ENCODE measurements around the gene LRP1B. TPM values are rescaled to one million over a fixed set of nuclear protein-coding genes. Genes with fewer than 3 reads are reported as not detected.

Gene LRP1B
- total RNA-seq, 4 donors from 2014 or later = 0.42 to 0.71 (median 0.65) TPM

DNA sequence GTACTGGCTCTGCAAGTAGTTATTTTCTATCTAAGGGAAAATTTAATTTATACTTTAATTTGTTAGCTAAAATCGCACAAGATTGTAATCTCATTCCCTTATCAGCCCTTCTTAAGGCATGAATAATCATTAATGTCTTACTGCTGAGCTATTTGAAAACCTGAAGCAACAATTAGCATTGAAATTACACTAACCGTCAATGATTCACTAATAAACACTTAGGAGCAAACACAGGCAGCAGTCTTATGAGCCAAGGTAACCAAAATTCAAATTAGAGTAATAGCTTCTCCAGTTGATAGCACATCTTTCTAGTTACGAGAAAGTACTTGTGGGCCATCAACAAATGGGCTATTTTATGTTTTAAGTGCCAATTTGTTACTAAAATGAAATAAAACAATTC is 1289.7 kb downstream of the LRP1B start:
- Histone ChIP-seq H3K9me3 (no peaks in the 10 kb centered on the region), H3K27ac (replicated peaks in 1 of 4) (no peak overlapping the region), H3K27me3 (no peaks in the 10 kb centered on the region), H3K36me3 (no peaks in the 10 kb centered on the region), H3K4me3 (no peak overlapping the region), H3K4me1 (no peaks in the 10 kb centered on the region)
- no peak for TF ChIP-seq POLR2A (IDR thresholded peaks at IDR 0.05; ENCODE audit: low read depth)
- TF ChIP-seq, protein P1, sequence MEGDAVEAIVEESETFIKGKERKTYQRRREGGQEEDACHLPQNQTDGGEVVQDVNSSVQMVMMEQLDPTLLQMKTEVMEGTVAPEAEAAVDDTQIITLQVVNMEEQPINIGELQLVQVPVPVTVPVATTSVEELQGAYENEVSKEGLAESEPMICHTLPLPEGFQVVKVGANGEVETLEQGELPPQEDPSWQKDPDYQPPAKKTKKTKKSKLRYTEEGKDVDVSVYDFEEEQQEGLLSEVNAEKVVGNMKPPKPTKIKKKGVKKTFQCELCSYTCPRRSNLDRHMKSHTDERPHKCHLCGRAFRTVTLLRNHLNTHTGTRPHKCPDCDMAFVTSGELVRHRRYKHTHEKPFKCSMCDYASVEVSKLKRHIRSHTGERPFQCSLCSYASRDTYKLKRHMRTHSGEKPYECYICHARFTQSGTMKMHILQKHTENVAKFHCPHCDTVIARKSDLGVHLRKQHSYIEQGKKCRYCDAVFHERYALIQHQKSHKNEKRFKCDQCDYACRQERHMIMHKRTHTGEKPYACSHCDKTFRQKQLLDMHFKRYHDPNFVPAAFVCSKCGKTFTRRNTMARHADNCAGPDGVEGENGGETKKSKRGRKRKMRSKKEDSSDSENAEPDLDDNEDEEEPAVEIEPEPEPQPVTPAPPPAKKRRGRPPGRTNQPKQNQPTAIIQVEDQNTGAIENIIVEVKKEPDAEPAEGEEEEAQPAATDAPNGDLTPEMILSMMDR (IDR thresholded peaks at IDR 0.05) = no peak
- TF ChIP-seq EP300 (IDR thresholded peaks at IDR 0.05) = no peak
- TF ChIP-seq POLR2AphosphoS5 (IDR thresholded peaks at IDR 0.05) = no peak
- DNase-seq (ENCODE audit: extremely low spot score) = no peak
- WGBS = 61% methylated on average over 3 of the region's 3 CpGs
- intact Hi-C loops (cut with DNase I) = no loop called here

DNA sequence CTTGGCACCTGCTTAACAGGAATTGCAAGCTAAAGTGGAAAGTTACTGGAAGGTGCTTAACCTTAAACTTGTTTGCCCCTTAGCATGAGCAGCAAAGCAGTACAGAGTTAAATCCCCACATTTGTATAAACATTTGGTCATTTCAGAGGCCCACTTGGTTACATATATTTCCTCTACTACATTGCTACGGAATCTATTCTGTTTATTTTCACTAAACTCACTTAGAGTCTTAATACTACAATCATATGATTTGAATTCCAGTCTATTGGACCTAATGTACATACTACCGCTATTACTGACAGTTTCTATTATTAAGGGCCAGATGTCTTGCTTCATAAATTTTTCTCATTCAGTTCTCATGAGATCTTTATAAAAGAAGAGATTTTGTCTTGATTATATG is 1294.0 kb downstream of the LRP1B start:
- Histone ChIP-seq H3K4me1 (no peaks in the 10 kb centered on the region), H3K9me3 (peaks cover 0 to 4% (median 0%) of the 10 kb centered on the region in 4 donors), H3K4me3 (no peak overlapping the region), H3K27me3 (no peaks in the 10 kb centered on the region), H3K36me3 (no peaks in the 10 kb centered on the region), H3K27ac (replicated peaks in 1 of 4) (no peak overlapping the region)
- no peak for DNase-seq (ENCODE audit: extremely low spot score)
- TF ChIP-seq EP300 (IDR thresholded peaks at IDR 0.05) (no peak), POLR2AphosphoS5 (IDR thresholded peaks at IDR 0.05) (no peak), POLR2A (IDR thresholded peaks at IDR 0.05; ENCODE audit: low read depth) (no peak)
- TF ChIP-seq, protein P1 (IDR thresholded peaks at IDR 0.05) = no peak
- intact Hi-C loops (cut with DNase I) = no loop called here
- 53% methylated on average over 2 of the region's 2 CpGs for WGBS

DNA sequence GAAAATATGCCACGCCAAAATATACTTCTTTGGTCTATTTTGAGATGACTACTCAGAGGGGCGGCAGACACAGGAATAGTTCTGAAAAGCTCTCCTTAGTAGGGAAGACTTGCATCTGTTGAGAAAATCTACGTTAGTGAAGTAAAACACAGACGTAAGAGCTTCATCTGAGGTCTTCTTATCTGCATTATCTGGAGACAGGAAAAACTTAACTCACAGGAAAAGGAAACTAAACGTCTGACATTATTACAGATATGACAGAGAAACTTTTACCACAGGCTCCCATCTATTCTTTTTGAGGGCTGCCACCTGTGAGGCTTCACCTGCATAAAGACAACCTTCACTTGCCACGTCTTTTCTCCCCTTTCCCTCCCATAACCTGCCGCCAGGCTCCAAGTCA is 1295.7 kb downstream of the LRP1B start:
- TF ChIP-seq POLR2AphosphoS5 (IDR thresholded peaks at IDR 0.05) (no peak), POLR2A (IDR thresholded peaks at IDR 0.05; ENCODE audit: low read depth) (no peak), EP300 (IDR thresholded peaks at IDR 0.05) (no peak)
- TF ChIP-seq, protein P1 (IDR thresholded peaks at IDR 0.05) = no peak
- WGBS = 64% methylated on average over 7 of the region's 7 CpGs
- Histone ChIP-seq H3K4me3 (no peak overlapping the region), H3K9me3 (peaks cover 0 to 4% (median 0%) of the 10 kb centered on the region in 4 donors), H3K4me1 (no peaks in the 10 kb centered on the region), H3K27ac (replicated peaks in 1 of 4) (no peak overlapping the region), H3K27me3 (no peaks in the 10 kb centered on the region), H3K36me3 (no peaks in the 10 kb centered on the region)
- intact Hi-C loops (cut with DNase I) = no loop called here
- DNase-seq (ENCODE audit: extremely low spot score) = no peak

DNA sequence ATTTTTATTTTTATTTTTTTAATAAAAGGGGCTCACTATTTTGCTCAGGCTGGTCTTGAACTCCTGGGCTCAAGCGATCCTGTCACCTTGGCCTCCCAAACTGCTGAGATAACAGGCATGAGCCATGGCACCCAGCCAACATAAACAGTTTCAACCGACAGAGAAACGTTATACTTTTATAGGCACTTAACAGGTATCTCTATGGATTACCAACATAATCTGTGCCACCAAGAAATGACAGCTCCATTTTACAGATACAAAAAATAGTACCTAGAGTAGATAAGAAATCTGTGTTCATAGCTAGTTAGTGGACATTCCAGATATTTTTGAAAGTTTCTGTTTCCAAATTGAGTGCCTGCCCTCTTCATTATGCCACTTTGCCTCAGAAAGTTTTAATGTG is 1316.7 kb downstream of the LRP1B start:
- no peaks in the 10 kb centered on the region for H3K27me3 ChIP-seq
- H3K27ac ChIP-seq (replicated peaks in 1 of 4) = no peak overlapping the region
- H3K9me3 ChIP-seq = no peaks in the 10 kb centered on the region
- intact Hi-C loops (cut with DNase I) = no loop called here
- TF ChIP-seq POLR2A (IDR thresholded peaks at IDR 0.05; ENCODE audit: low read depth) (no peak), EP300 (IDR thresholded peaks at IDR 0.05) (no peak), POLR2AphosphoS5 (IDR thresholded peaks at IDR 0.05) (no peak)
- TF ChIP-seq, protein P1 (IDR thresholded peaks at IDR 0.05) = no peak
- 57% methylated on average over 3 of the region's 3 CpGs for WGBS
- no peaks in the 10 kb centered on the region for H3K4me1 ChIP-seq
- no peak overlapping the region for H3K4me3 ChIP-seq
- DNase-seq (ENCODE audit: extremely low spot score) = no peak
- H3K36me3 ChIP-seq = no peaks in the 10 kb centered on the region

DNA sequence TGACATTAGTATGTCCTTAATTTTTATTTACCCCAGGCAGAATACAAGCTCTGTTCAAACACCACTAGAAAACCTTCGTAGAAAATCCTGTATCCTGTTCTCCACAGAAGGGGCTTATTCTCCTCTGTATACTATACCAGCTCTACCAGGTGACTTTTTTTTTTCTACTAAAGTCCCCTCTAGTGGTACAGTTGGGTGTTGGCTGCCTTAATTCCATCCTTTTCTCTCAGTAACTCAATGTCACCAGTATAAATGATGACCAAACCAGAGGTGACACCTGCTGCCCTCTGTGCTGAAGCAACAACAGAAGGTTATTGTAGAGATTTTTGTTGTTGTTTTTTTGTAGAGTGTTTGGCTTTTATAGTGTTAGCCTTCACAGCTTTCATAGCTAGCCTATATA is 1322.0 kb downstream of the LRP1B start:
- DNase-seq (ENCODE audit: extremely low spot score) = no peak
- H3K4me3 ChIP-seq = no peak overlapping the region
- no peak overlapping the region for H3K27ac ChIP-seq (replicated peaks in 1 of 4)
- H3K9me3 ChIP-seq = no peaks in the 10 kb centered on the region
- H3K27me3 ChIP-seq = no peaks in the 10 kb centered on the region
- no peaks in the 10 kb centered on the region for H3K36me3 ChIP-seq
- TF ChIP-seq, protein P1 (IDR thresholded peaks at IDR 0.05) = no peak
- TF ChIP-seq POLR2AphosphoS5 (IDR thresholded peaks at IDR 0.05) (no peak), EP300 (IDR thresholded peaks at IDR 0.05) (no peak), POLR2A (IDR thresholded peaks at IDR 0.05; ENCODE audit: low read depth) (no peak)
- WGBS = 92% methylated on average over 1 of the region's 1 CpG
- intact Hi-C loops (cut with DNase I) = no loop called here
- no peaks in the 10 kb centered on the region for H3K4me1 ChIP-seq

All from esophagus muscularis mucosa (tissue), 4 donors.